GM21528 (cell line): Measurements from ENCODE around the gene MYOF.

Source experiments
- ATAC-seq: cut with Tn5 transposase; IDR thresholded peaks from one replicate; pipeline ENCODE4 v1.9.1; 2021; ENCODE audit warnings: mild to moderate bottlenecking, moderate library complexity; ENCODE audit not compliant: unreplicated experiment, low FRiP score

The MYOF gene

GRCh38 chr10:93397020-93397419 lies 85.1 kb downstream of the MYOF start:
- no peak for ATAC-seq

- ATAC-seq = no peak
Observed at GRCh38 chr10:93393211-93393610, 88.9 kb downstream of the MYOF start.

- no peak for ATAC-seq
Observed at GRCh38 chr10:93392121-93392520, 90.0 kb downstream of the MYOF start.

- no peak for ATAC-seq
Observed at GRCh38 chr10:93390306-93391090, 91.6 kb downstream of the MYOF start.

- ATAC-seq = no peak
Observed at GRCh38 chr10:93386631-93387369, 95.3 kb downstream of the MYOF start.

- ATAC-seq = no peak
Observed at GRCh38 chr10:93385345-93385744, 96.8 kb downstream of the MYOF start.

GRCh38 chr10:93384006-93384405 lies 98.1 kb downstream of the MYOF start:
- ATAC-seq = no peak

GRCh38 chr10:93383562-93383981 lies 98.6 kb downstream of the MYOF start:
- ATAC-seq = no peak

GRCh38 chr10:93379731-93380575 lies 102.2 kb downstream of the MYOF start:
- ATAC-seq = no peak

GRCh38 chr10:93378997-93379730 lies 103.0 kb downstream of the MYOF start:
- no peak for ATAC-seq

- ATAC-seq = no peak
Observed at GRCh38 chr10:93378039-93378438, 104.1 kb downstream of the MYOF start.

- no peak for ATAC-seq
Observed at GRCh38 chr10:93376372-93377293, 105.5 kb downstream of the MYOF start.

GRCh38 chr10:93370961-93371360 lies 111.2 kb downstream of the MYOF start:
- no peak for ATAC-seq

GRCh38 chr10:93369588-93370164 lies 112.5 kb downstream of the MYOF start:
- ATAC-seq = no peak

- ATAC-seq = no peak
Observed at GRCh38 chr10:93368210-93368609, 113.9 kb downstream of the MYOF start.

- ATAC-seq = no peak
Observed at GRCh38 chr10:93367664-93368063, 114.5 kb downstream of the MYOF start.

GRCh38 chr10:93364966-93365365 lies 117.2 kb downstream of the MYOF start:
- ATAC-seq = no peak

- no peak for ATAC-seq
Observed at GRCh38 chr10:93363891-93364648, 118.1 kb downstream of the MYOF start.
